Liver (tissue), 3 donors: ENCODE data around the gene CYTH2.

Experiments
- CTCF ChIP-seq: fragments of 150-350 bp; IDR thresholded peaks from 2 replicates; pipeline ENCODE4 v1.5.1; 2017; ENCODE audit warnings: improper control_type of control experiment, low read depth, low read length; ENCODE audit not compliant: missing input control
- EGR1 ChIP-seq, 2 donors: IDR thresholded peaks; 2 replicates each; pipeline ENCODE4 v1.6.1; 2016 to 2018; ENCODE audit warnings: antibody characterized with exemption in 2 of 2, low read depth in 2 of 2
- GABPA ChIP-seq, 2 donors: IDR thresholded peaks in 1 of 2; conservative IDR thresholded peaks in 1 of 2; 2 replicates each; pipeline ENCODE4 v1.6.1; 2016; ENCODE audit warnings: antibody characterized with exemption in 2 of 2, mild to moderate bottlenecking in 1 of 2, moderate library complexity in 1 of 2
- HNF4G ChIP-seq: IDR thresholded peaks from 2 replicates; pipeline ENCODE4 v1.6.1; 2016; ENCODE audit warnings: antibody characterized with exemption
- JUND ChIP-seq, 2 donors: IDR thresholded peaks; 2 replicates each; pipeline ENCODE4 v1.6.1; 2016; ENCODE audit warnings: antibody characterized with exemption in 2 of 2
- MAX ChIP-seq: IDR thresholded peaks from 2 replicates; pipeline ENCODE4 v1.6.1; 2016; ENCODE audit warnings: antibody characterized with exemption
- RAD21 ChIP-seq, 2 donors: IDR thresholded peaks; 2 replicates each; pipeline ENCODE4 v1.6.1; 2016; ENCODE audit warnings: antibody characterized with exemption in 2 of 2, mild to moderate bottlenecking in 2 of 2
- REST ChIP-seq: IDR thresholded peaks from 2 replicates; pipeline ENCODE4 v1.6.1; 2016; ENCODE audit warnings: antibody characterized with exemption, mild to moderate bottlenecking
- SP1 ChIP-seq: IDR thresholded peaks from 2 replicates; pipeline ENCODE4 v1.6.1; 2018; ENCODE audit warnings: antibody characterized with exemption, mild to moderate bottlenecking
- TAF1 ChIP-seq: conservative IDR thresholded peaks from 2 replicates; pipeline ENCODE4 v1.6.1; 2016; ENCODE audit warnings: antibody characterized with exemption, mild to moderate bottlenecking
- YY1 ChIP-seq: IDR thresholded peaks from 2 replicates; pipeline ENCODE4 v1.6.1; 2016; ENCODE audit warnings: antibody characterized with exemption, mild to moderate bottlenecking
- ZBTB33 ChIP-seq: IDR thresholded peaks from 2 replicates; pipeline ENCODE4 v1.6.1; 2016; ENCODE audit warnings: antibody characterized with exemption
- donor health status: healthy.
- donor health status: healthy.

- TF ChIP-seq CTCF (no peak), TAF1 (no peak), REST (no peak), EGR1 (IDR thresholded peaks at IDR 0.05; ENCODE audit: low read depth in 2 of 2) (no peak), RAD21 (IDR thresholded peaks at IDR 0.05) (no peak), MAX (no peak), SP1 (no peak), YY1 (no peak), GABPA (IDR thresholded peaks at IDR 0.05 in 1 of 2, conservative IDR thresholded peaks at IDR 0.05 in 1 of 2) (no peak), JUND (IDR thresholded peaks at IDR 0.05) (no peak), HNF4G (no peak), ZBTB33 (no peak)
Observed at GRCh38 chr19:48476176-48476575, 7.0 kb downstream of the CYTH2 start.
